ENCODE data around the gene APPBP2. TPM values are rescaled to one million over a fixed set of nuclear protein-coding genes. Genes with fewer than 3 reads are reported as not detected.

APPBP2 gene
- total and polyA plus RNA-seq, 2 of the 8 experiments (the other 6 are each of a cell fraction or from before 2014, with no cell fraction given): 3.3 to 18.0 TPM

DNA sequence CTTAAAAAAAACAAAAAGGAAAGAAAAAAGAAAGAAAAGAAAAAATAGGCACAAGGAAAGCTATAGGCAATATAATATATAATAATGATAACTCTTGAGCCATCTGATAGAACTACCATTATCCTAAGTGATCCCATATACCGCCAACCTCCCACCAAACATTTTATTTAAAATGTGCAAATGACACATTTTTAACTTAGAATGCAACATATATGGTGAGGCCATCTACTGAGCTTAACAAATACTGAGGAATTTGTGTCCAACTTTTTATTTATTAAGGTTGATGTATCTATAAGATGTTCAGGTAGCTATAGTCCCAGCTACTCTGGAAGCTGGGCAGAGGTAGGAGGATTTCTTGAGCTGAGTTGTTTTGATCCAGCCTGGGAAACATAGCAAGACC is 14.4 kb upstream of the APPBP2 start:
- Histone ChIP-seq H3K9me3 (ENCODE audit: insufficient read depth in 2 of 2, low read depth in 1 of 2, low read length in 1 of 2) (no peaks in the 10 kb centered on the region), H3K4me1 (replicated peaks in 1 of 4; ENCODE audit: control insufficient read depth in 3 of 4, insufficient read depth in 4 of 4, low read length in 3 of 4) (no peaks in the 10 kb centered on the region), H2BK20ac (ENCODE audit: low read length) (no peak overlapping the region), H4K8ac (ENCODE audit: extremely low read depth, insufficient read depth, low read length) (no peak overlapping the region), H3K36me3 (ENCODE audit: control insufficient read depth in 2 of 4, insufficient read depth in 4 of 4, low read length in 3 of 4) (no peaks in the 10 kb centered on the region), H2AK5ac (ENCODE audit: low read depth, low read length) (no peak overlapping the region), H2BK5ac (ENCODE audit: low read depth, low read length) (no peak overlapping the region), H3K4ac (replicated peaks; ENCODE audit: insufficient read length, low read depth, low read length) (no peak overlapping the region), H3K79me2 (ENCODE audit: control insufficient read depth in 1 of 2, insufficient read depth in 2 of 2, low read length in 2 of 2) (no peaks in the 10 kb centered on the region), H3K14ac (ENCODE audit: insufficient read length) (no peak overlapping the region), H3K18ac (ENCODE audit: extremely low read depth, low read length) (no peak overlapping the region), H4K5ac (ENCODE audit: insufficient read length, low read depth, low read length) (no peak overlapping the region), H4K91ac (replicated peaks; ENCODE audit: insufficient read length, low read length) (no peak overlapping the region), H2BK15ac (ENCODE audit: low read length) (no peak overlapping the region), H2AFZ (ENCODE audit: low read length) (no peak overlapping the region), H3K56ac (replicated peaks; ENCODE audit: insufficient read length, low read depth, low read length) (no peak overlapping the region), H3K9ac (replicated peaks in 1 of 4; ENCODE audit: extremely low read depth in 1 of 4, low read depth in 3 of 4, low read length in 3 of 4) (no peak overlapping the region), H2BK120ac (replicated peaks; ENCODE audit: low read depth, low read length) (no peak overlapping the region), H2BK12ac (ENCODE audit: low read depth, low read length) (no peak overlapping the region), H3K4me2 (ENCODE audit: insufficient read depth in 1 of 2, low read depth in 2 of 2, low read length in 2 of 2) (no peak overlapping the region), H3K79me1 (ENCODE audit: low read depth, low read length) (no peaks in the 10 kb centered on the region), H4K20me1 (replicated peaks in 1 of 2; ENCODE audit: control insufficient read depth in 1 of 2, insufficient read depth in 2 of 2, low read length in 2 of 2) (no peaks in the 10 kb centered on the region), H3K23me2 (ENCODE audit: low read depth, low read length) (no peaks in the 10 kb centered on the region), H3K4me3 (ENCODE audit: extremely low read depth in 1 of 4, insufficient read depth in 2 of 4, low read depth in 3 of 4, low read length in 4 of 4) (no peak overlapping the region), H3K27me3 (replicated peaks in 1 of 4; ENCODE audit: control insufficient read depth in 3 of 4, extremely low read depth in 1 of 4, insufficient read depth in 3 of 4, low read length in 3 of 4) (no peaks in the 10 kb centered on the region), H3K23ac (ENCODE audit: insufficient read length) (no peak overlapping the region), H3K27ac (ENCODE audit: low read depth, low read length) (no peak overlapping the region)
- no peak for FAIRE-seq
- WGBS, 2 experiments (ENCODE audit: extremely low coverage in 1 of 2, insufficient coverage in 1 of 2, insufficient read length in 1 of 2, insufficient replicate concordance in 2 of 2, low coverage in 1 of 2, low lambda C conversion rate in 2 of 2, missing lambda C conversion rate in 1 of 2): 93% methylated on average over 1 of the region's 1 CpG; no CpG with 5 or more reads in 1 of the 2 experiments
- ChIA-PET POLR2A (ENCODE audit: partially characterized antibody) (interaction anchor here (1.1 kb wide), 1 partner anchor 16 kb away, joined by 3 read pairs; no protein-coding TSS in a partner anchor), CTCF (ENCODE audit: partially characterized antibody) (interaction anchor here (0.6 to 1.4 kb wide), 2 partner anchors 29 to 38 kb away, joined by 3 to 6 read pairs; no protein-coding TSS in a partner anchor)
- DNase-seq (ENCODE audit: low read depth in 1 of 2, low spot score in 2 of 2): no peak

Measured in H1 (cell line).